Adrenal gland (tissue), 5 donors: ENCODE results near the gene CALHM3.

ENCODE experiments used
- POLR2A ChIP-seq, 2 donors: fragments of 450-650 bp; IDR thresholded peaks; one replicate each; pipeline ENCODE4 v1.6.1; 2017; ENCODE audit warnings: antibody characterized with exemption in 2 of 2, mild to moderate bottlenecking in 2 of 2, moderate library complexity in 1 of 2
- TF ChIP-seq, protein P1 (sequence below), 6 experiments: fragments of 450-650 bp in 4 of 6; fragments of 200-600 bp in 2 of 6; sonication (generic) in 1 of 6; IDR thresholded peaks; 1 replicate in 5 of 6; 2 replicates in 1 of 6; pipeline versions ENCODE4 v1.5.1 to v1.8.0; 2016 to 2021; ENCODE audit warnings: antibody characterized with exemption in 6 of 6, mild to moderate bottlenecking in 2 of 6, moderate library complexity in 1 of 6
- donor health status: DM: no; HTN: no; CAD: no.

DNA sequence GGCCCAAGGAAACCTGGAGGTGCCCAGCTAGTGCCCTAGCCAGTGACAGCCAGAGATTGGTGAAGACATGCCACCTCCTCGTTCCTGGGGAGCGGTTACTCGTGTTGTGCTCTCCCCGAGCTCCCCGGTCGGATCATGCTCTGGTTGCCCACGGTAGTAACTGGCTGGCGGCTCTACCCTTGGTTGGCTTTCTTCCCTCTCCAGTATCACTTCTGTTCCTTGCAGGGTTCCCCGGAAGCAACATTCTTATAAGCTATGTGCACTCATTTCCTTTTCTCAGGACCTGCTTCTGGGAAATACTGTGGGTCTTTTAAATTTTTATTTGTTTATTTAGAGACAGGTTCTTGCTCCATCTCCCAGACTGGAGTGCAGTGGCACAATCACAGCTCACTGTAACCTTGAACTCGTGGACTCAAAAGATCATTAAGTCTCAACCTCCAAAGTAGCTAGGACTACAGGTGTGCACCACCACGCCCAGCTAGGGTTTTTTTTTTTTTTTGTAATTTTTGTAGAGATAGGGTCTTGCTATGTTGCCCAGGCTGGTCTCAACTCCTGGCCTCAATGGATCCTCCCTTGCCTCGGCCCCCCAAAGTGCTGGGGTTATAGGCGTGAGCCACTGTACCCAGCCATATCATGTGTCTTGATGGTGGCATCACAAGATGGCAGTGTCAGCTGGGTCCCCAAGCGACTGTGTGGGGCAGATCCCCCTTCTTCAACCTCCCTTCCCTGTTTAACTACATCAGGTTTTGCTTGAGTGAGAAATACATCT, 13.4 kb downstream of the CALHM3 start:
- TF ChIP-seq, protein P1, sequence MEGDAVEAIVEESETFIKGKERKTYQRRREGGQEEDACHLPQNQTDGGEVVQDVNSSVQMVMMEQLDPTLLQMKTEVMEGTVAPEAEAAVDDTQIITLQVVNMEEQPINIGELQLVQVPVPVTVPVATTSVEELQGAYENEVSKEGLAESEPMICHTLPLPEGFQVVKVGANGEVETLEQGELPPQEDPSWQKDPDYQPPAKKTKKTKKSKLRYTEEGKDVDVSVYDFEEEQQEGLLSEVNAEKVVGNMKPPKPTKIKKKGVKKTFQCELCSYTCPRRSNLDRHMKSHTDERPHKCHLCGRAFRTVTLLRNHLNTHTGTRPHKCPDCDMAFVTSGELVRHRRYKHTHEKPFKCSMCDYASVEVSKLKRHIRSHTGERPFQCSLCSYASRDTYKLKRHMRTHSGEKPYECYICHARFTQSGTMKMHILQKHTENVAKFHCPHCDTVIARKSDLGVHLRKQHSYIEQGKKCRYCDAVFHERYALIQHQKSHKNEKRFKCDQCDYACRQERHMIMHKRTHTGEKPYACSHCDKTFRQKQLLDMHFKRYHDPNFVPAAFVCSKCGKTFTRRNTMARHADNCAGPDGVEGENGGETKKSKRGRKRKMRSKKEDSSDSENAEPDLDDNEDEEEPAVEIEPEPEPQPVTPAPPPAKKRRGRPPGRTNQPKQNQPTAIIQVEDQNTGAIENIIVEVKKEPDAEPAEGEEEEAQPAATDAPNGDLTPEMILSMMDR (IDR thresholded peaks at IDR 0.05): no peak
- TF ChIP-seq POLR2A (IDR thresholded peaks at IDR 0.05): no peak
